Measurements from ENCODE around the gene HIVEP1.
"Not testable (repeated sequence)": the region's sequence is repeated elsewhere in the genome, so short reads cannot be mapped to it uniquely, and the experiment has no call there.

The HIVEP1 gene

GRCh38 chr6:12125396-12125795 lies 113.3 kb downstream of the HIVEP1 start:
- DNase-seq = no peak

DNA sequence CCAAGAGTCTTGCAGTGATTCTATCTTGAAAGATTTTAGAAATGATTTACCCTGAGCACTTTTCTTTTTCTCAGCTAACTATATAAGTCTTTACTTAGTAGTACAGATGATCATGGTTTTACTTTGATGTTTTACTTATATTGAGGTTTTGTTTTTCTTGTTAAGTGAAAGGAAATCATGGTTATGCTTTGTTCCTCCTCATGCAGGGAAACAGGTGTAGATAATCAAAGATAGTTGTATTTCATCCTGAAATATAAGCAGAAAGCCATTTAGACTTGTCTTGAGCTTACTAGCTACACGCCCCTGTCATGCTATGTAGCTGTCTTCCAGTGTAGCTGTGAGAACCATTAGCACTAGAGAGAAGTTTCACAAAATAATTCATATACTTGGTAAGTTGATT lies 113.9 kb downstream of the HIVEP1 start:
- DNase-seq = no peak

DNA sequence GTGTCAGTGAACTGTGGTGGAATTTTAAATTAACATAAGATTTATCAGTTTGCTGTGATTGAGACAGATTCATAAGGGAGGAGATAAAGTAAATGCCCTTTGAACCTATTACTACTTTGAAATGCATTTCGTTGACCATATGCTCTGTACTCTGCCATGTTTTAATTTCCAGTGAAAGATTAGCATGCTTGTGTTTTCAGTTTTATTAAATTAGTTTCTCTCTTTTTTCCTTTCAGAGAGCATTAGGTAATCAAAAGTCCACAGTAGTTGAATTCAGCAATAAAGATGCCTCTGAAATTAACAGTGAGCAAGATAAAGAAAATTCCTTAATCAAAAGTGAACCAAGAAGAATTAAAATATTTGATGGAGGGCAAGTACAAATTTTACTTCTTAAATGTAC lies 117.4 kb downstream of the HIVEP1 start:
- DNase-seq = no peak

DNA sequence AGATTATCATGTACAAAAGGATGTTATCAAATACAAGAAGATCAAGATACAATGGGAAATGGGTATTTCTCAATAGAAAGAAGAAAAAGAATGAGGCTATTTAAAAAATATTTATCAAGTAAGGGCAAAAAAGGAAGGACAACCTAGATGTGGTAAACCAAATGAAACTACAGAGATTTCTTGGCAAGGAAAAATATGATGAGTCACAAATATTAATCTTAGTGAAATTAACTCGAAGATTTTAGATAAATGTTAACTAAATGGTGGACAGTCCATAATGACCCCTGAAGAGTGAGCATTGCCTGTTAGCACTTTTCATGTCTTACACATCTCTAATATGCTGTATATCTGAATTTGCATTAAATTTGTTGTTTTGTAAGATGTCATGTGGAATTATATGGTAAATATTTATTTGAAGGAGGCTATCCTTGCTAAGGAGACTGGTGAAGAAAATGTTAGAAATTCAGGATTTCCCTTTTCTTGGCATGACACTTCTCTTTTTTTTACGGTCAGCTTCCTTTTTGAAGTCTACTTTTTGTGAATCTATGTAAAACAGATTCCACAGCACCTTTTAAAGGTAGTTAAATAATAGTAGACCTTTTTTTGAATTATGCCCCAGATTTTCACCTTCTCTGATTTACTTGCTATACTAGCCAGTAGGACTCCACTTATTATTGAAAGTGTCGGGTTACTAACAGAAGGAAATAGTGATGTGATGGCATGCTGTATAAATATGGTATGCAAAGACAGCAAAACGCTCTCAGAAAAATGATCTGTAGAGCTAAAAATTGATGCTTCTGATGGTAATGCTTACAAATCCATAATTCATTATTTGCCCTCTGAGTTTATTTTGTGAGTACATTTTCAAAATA lies 120.5 kb downstream of the HIVEP1 start:
- DNase-seq = no peak

- no peak for DNase-seq
Observed at GRCh38 chr6:12134581-12134980, 122.5 kb downstream of the HIVEP1 start.

GRCh38 chr6:12134991-12135390 lies 122.9 kb downstream of the HIVEP1 start:
- no peak for DNase-seq

- DNase-seq = no peak
Observed at GRCh38 chr6:12136905-12137304, 124.8 kb downstream of the HIVEP1 start.

DNA sequence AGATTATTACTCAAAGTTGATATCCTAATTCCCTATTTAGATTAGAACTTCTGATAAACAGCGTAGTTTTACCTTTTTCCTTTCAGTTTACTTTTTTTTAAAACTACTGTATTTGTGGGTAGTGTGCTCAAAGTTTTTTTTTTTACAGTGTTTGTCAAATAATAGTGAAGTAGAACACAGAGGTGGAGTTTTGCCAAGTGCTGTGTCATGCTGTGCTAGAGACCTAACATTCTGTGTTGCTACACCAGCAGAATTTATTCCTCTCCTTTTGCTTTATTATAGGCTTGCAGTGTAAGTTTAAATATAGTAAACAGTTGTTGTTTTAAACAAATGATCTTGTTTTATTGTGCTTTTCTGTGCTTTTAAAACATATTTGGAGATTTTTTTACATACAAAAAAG lies 125.4 kb downstream of the HIVEP1 start:
- DNase-seq = no peak

GRCh38 chr6:12138381-12138780 lies 126.3 kb downstream of the HIVEP1 start:
- no peak for DNase-seq

DNA sequence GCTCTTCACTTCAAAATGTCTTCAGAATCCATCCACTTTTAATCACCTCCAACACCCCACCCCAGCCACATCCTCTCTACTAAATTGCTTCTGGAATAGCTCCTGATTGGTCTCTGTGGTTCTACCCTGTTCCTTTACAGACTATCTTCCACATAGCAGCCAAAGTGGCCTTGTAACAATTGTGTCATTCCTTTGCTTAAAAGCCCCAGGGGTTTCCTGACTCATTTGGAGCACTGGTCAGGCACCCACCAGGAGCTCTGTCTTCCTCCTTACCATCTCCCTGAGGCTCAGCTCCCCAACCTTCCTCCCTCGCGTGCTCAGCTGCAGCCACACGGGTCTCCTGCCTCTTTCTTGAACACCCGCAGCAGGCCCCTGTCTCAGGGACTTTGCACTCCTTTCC lies 126.8 kb downstream of the HIVEP1 start:
- no peak for DNase-seq

DNA sequence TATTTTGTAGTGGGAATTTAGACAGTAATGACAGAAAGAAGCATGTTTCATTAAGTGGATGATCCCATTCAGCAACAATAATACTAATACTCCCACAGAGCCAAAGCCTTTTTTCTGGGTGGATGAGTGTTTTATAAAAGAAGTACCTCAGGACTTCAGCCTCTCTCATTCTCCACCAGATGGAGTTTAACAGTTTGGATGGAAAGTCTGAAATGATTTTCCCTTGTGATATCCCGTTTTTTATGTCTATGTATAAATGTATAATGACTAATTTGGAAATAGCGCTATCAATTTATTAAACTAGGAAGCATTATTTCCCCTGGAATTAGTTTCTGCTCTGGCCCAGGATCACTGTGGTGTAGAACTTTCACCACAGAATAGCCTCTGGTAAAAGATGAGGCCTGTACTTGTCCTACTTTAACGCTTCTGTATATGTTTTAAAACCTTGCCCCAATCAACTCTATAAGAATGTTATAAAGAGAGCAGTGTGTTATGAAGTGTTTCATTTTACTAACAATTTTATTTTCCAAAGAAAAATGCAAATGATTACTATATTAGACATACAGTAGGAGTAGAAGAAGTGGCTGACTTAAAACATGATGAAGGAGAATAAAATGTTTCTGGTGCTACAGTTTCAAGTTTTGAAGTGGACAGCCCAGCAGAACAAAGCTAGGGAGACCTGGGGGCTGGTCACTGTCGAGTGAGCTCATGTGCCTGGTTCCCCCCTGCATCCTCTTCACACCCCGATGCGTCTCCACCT lies 135.6 kb downstream of the HIVEP1 start:
- no peak for DNase-seq

- no peak for DNase-seq
Observed at GRCh38 chr6:12148317-12148801, 136.2 kb downstream of the HIVEP1 start.

DNA sequence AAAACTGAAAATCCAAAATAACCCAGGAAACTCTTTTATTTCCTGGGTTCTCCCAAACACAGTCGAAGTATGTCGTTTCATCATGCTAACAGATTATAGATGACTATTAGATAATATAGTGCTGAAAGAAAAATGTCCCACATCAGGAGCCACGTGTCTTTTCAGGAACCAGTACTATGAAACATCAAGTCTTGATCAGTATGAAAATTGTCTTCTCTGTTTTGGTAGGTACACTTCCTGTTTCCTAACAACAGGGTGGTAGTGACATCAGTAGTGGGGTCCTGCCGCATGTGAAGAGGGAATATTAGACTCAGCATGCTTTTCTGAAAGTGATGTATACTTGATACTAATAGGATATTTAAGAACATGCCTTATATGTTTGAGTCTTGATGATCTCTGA lies 136.7 kb downstream of the HIVEP1 start:
- DNase-seq = no peak

- no peak for DNase-seq
Observed at GRCh38 chr6:12149944-12150510, 137.9 kb downstream of the HIVEP1 start.

DNA sequence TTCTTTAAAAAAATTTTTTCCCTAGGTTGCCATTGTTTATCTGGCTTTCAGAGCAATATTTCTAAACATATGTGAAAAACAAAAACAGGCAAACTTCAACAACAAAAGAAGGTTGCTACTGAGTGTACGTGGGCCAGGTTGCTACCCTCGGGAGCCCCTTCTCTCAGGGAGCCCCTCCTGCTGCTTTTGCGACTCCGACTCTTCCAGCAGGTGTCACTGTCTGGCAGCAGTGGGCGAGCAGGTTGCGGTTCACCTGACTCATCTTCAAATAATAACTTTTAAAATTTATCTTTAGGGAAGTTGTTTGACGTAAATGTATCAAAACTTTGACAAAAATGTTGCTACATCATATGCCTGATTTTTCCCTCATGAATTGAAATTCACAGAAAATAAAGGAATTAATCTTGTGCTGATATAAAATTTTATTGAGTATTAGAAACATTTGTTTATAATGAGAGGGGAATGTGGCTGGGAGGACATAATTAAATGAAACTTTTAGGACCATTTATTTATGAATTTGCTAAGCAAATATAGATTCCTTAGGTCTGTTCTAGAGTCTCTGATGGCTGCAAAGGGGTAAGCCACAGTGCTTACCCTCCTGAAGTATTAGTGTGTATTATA lies 138.8 kb downstream of the HIVEP1 start:
- no peak for DNase-seq

DNA sequence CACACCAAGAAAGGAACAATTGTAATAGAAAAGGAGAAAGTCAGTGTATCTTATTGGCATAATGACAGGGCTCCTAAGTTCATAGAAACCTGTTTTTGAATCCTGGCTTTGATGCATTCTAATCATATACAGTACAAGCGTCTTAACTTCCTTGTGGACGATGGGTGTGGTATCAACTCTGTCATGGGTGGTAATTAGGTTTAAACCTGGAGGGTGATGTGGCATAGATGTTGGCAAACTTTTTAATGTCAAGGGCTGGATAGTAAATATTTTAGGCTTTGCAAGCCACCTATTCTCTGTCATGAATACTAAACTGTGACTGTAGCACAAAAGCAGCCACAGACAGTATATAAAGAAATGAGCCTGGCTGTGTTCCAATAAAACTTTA lies 139.3 kb downstream of the HIVEP1 start:
- no peak for DNase-seq

DNA sequence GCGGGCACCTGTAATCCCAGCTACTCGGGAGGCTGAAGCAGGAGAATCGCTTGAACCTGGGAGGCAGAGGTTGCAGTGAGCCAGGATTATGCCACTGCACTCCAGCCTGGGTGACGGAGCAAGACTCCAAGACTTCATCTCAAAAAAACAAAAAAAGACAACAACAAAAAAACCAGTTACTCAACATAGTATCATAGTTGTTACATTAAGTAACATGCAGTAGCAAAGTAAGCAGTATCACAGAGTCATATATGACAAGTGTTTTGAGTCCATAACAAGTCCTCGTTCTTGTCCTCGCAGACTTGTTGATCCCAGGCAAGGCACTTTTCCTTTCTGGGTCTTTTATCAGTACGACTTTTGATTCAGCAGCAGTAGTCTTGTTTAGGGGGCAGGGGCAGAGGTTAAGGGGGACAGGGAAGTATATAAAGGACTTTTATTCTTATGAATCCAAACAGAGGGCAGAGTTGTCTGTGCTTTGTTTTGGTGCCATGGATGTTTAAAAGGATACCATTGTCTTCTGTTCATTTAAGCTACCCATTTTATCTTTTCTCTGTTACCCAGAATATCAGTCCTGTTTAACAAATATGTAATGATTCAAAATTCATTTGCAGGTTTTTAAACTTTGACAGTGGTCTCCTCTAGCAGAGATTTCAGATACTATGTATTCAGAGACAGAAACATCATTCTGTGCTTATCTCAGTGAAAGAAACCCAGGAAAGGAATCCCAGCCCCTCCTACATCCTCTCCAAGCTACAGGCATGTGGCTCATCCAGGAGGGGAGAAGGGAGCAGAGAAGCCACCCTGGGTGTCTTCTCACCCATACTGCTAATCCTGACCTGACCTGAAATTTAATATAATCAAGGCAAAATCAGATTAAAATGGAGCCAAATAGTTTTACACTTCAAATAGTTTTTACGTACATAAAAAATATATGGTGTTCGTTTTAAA lies 140.2 kb downstream of the HIVEP1 start:
- no peak for DNase-seq

GRCh38 chr6:12155769-12156168 lies 143.7 kb downstream of the HIVEP1 start:
- not testable (repeated sequence) for DNase-seq

DNA sequence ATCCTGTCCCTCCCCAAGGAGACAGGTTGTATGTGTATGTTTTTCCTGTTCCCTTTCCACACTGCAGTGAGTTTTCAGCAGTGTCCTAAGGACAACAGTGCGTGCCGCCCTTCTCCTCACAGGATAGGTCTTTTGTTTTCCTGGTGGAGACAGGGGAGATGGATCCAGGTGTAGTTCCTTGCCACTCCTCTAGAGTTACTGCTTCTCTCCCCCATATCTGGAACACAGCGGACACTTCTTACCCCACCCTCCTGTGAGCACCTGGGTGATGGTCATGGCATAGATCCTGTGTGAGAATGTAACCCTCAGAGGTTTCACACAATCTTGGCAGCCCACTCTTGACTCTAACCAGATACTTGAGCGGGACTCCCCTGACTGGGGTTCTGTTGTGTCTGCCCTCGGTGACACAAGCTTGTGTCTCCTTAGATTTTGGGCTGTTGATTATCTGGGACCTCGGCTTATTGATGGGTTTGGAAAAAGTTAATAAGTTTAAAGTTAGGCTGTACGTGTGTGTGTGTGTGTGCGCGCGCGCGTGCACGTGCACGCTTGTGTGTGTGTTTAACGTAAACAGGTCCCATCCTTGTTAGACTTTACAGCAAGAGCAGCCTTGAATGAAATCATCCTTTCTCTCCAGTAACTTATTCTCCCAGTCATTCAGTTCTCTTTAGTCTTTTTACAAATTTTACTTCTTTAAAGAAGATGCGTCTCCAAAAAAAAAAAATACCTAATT lies 146.7 kb downstream of the HIVEP1 start:
- DNase-seq = no peak

DNA sequence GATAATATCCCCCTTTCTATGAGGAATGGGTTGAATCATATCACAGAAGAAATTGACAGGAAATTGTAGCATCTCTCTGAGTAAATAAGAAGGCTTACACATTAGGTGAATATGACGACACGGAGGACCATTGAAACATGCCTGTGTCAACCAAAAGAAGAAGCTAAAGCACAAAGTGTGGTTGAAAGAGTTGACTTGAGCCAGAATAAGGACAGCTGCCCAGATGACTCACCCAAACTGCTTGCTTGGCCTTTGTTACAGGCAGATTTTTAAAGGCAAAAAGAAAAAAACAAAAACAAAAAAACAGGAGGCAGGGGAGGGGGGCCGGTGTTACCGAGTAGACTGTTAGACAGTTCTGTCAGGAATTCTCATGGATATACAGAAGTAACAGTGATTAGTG lies 148.2 kb downstream of the HIVEP1 start:
- no peak for DNase-seq

GRCh38 chr6:12162213-12162612 lies 150.1 kb downstream of the HIVEP1 start:
- no peak for DNase-seq

Data from activated gamma-delta T cell (primary cell).